ENCODE data around the gene DNAJC4.
"Not testable (repeated sequence)": the region's sequence is repeated elsewhere in the genome, so short reads cannot be mapped to it uniquely, and the experiment has no call there.

DNA sequence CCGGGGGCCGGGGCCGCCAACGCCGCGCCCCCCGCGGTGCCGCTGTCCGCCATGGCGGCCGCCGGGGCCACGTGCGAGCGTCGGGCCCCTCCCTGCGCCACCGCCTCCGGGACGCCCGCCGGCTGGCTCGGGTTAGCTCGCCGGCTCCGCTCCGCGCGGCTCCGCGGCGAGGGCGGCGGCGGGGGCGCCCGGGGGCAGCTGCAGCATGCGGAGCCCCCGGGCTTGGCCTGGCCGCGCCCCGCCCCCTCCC is 16.2 kb downstream of the DNAJC4 start:
- TF ChIP-seq, protein P1, sequence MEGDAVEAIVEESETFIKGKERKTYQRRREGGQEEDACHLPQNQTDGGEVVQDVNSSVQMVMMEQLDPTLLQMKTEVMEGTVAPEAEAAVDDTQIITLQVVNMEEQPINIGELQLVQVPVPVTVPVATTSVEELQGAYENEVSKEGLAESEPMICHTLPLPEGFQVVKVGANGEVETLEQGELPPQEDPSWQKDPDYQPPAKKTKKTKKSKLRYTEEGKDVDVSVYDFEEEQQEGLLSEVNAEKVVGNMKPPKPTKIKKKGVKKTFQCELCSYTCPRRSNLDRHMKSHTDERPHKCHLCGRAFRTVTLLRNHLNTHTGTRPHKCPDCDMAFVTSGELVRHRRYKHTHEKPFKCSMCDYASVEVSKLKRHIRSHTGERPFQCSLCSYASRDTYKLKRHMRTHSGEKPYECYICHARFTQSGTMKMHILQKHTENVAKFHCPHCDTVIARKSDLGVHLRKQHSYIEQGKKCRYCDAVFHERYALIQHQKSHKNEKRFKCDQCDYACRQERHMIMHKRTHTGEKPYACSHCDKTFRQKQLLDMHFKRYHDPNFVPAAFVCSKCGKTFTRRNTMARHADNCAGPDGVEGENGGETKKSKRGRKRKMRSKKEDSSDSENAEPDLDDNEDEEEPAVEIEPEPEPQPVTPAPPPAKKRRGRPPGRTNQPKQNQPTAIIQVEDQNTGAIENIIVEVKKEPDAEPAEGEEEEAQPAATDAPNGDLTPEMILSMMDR (conservative IDR thresholded peaks at IDR 0.05 in 1 of 2, IDR thresholded peaks at IDR 0.05 in 1 of 2; ENCODE audit: extremely low read depth in 1 of 2, insufficient read depth in 1 of 2, low read depth in 1 of 2, low read length in 2 of 2): not testable (repeated sequence)
- not testable (repeated sequence) for TF ChIP-seq EZH2 (IDR thresholded peaks at IDR 0.05; ENCODE audit: borderline replicate concordance, low read length)

Measured in mammary epithelial cell (primary cell).